Vagina (tissue), 2 donors: Measurements from ENCODE around the gene ZBTB7C. TPM values are rescaled to one million over a fixed set of nuclear protein-coding genes. Genes with fewer than 3 reads are reported as not detected.

Experiments used
- DNase-seq, 2 donors: peaks; one replicate each; pipeline ENCODE4 v3.0.0-alpha.2; 2017; ENCODE audit errors: extremely low spot score in 2 of 2
- H3K27ac ChIP-seq: fragments of 200-600 bp; sonication (generic); one replicate; pipeline ENCODE4 v1.5.1; 2019
- H3K27me3 ChIP-seq: fragments of 200-600 bp; sonication (generic); one replicate; pipeline ENCODE4 v1.5.1; 2019
- H3K36me3 ChIP-seq, 2 donors: fragments of 200-600 bp; sonication (generic); one replicate each; pipeline ENCODE4 v1.5.1; 2017 to 2019
- H3K4me1 ChIP-seq: fragments of 200-600 bp; sonication (generic); one replicate; pipeline ENCODE4 v1.5.1; 2019
- H3K4me3 ChIP-seq, 2 donors: fragments of 200-600 bp; sonication (generic); 1 replicate in 1 of 2; 2 replicates in 1 of 2; pipeline ENCODE4 v1.5.1; 2016 to 2019
- H3K9me3 ChIP-seq: fragments of 200-600 bp; sonication (generic); one replicate; pipeline ENCODE4 v1.5.1; 2019
- POLR2A ChIP-seq, 2 donors: fragments of 450-650 bp; IDR thresholded peaks; one replicate each; pipeline ENCODE4 v1.6.1; 2017; ENCODE audit warnings: antibody characterized with exemption in 2 of 2, mild to moderate bottlenecking in 2 of 2, moderate library complexity in 2 of 2
- POLR2AphosphoS5 ChIP-seq, 2 donors: sonication (generic); formaldehyde crosslinking; IDR thresholded peaks; one replicate each; pipeline ENCODE4 v1.9.0; 2017; ENCODE audit warnings: antibody characterized with exemption in 2 of 2, mild to moderate bottlenecking in 2 of 2, low read depth in 1 of 2; ENCODE audit not compliant: insufficient read depth in 1 of 2
- intact Hi-C: fragments of 100-400 bp; cut with DNase I; formaldehyde crosslinking; loops from one replicate; pipeline ENCODE4 v1.15.1; 2023
- total RNA-seq: library from RNA; depleted of rRNA; stranded (reverse); fragments of >200 nt; gene quantifications from one replicate; pipeline ENCODE4 v1.2.3, GENCODE V29; 2016
- TF ChIP-seq, protein P1 (sequence below), 3 experiments: fragments of 450-650 bp in 2 of 3; fragments of 200-600 bp in 1 of 3; sonication (generic) in 1 of 3; IDR thresholded peaks; one replicate each; pipeline ENCODE4 v1.5.1; 2017 to 2019; ENCODE audit warnings: antibody characterized with exemption in 3 of 3, mild to moderate bottlenecking in 2 of 3, moderate library complexity in 2 of 3

ZBTB7C gene
- total RNA-seq, 1 donor from 2014 or later: 40.5 TPM

DNA sequence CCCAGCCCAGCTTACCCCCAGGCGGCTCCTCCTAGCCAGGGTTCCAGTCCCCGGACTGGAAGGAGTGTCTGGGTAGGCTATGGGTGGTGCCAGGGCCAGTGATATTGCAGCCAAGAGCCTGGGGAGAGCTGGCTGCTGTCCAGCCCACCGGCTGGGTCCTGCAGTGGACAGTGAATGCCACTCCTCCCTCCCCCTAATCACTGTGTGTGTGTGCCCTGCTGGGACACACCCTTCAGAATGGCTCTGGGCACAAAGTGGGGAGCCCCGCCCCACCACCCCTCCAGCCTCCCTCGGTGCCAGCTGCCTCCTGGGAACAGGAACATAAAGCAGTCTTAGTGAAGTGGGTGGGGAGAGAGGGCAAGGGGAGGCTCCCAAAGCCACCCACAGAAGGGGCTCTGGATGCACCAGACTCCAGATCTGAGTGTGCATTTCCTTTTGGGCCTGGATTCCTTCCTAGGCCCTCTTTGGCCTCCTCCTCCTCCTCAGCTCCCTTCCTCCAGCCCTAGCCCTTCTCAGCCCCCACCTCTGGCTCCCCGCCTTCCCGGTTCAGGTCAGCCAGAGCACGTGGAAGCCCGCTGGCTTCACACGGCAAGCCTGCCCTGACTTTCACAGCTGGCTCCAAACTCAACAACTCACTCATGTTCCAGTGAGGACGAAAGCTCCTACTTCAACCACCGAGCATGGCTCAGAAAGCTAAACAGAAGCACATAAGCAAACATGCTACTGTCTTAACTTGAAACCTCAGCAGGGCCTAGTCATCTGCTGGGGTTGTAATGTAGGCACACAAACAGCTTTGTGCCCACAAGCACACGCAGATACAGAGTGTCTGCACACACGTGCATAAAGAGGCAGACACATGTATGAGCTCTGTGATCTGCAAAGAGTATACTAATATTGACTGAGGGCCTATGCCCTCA is 269.5 kb downstream of the ZBTB7C start:
- Histone ChIP-seq H3K4me1 (peaks cover 48% of the 10 kb centered on the region), H3K36me3 (no peaks in the 10 kb centered on the region), H3K9me3 (no peaks in the 10 kb centered on the region), H3K4me3 (no peak overlapping the region), H3K27ac (peak overlapping the region; percentile 28), H3K27me3 (no peaks in the 10 kb centered on the region)
- intact Hi-C loops: no loop called here
- no peak for DNase-seq
- no peak for TF ChIP-seq POLR2AphosphoS5 (IDR thresholded peaks at IDR 0.05; ENCODE audit: insufficient read depth in 1 of 2, low read depth in 1 of 2)
- TF ChIP-seq, protein P1, sequence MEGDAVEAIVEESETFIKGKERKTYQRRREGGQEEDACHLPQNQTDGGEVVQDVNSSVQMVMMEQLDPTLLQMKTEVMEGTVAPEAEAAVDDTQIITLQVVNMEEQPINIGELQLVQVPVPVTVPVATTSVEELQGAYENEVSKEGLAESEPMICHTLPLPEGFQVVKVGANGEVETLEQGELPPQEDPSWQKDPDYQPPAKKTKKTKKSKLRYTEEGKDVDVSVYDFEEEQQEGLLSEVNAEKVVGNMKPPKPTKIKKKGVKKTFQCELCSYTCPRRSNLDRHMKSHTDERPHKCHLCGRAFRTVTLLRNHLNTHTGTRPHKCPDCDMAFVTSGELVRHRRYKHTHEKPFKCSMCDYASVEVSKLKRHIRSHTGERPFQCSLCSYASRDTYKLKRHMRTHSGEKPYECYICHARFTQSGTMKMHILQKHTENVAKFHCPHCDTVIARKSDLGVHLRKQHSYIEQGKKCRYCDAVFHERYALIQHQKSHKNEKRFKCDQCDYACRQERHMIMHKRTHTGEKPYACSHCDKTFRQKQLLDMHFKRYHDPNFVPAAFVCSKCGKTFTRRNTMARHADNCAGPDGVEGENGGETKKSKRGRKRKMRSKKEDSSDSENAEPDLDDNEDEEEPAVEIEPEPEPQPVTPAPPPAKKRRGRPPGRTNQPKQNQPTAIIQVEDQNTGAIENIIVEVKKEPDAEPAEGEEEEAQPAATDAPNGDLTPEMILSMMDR (IDR thresholded peaks at IDR 0.05): no peak
- TF ChIP-seq POLR2A (IDR thresholded peaks at IDR 0.05): no peak

DNA sequence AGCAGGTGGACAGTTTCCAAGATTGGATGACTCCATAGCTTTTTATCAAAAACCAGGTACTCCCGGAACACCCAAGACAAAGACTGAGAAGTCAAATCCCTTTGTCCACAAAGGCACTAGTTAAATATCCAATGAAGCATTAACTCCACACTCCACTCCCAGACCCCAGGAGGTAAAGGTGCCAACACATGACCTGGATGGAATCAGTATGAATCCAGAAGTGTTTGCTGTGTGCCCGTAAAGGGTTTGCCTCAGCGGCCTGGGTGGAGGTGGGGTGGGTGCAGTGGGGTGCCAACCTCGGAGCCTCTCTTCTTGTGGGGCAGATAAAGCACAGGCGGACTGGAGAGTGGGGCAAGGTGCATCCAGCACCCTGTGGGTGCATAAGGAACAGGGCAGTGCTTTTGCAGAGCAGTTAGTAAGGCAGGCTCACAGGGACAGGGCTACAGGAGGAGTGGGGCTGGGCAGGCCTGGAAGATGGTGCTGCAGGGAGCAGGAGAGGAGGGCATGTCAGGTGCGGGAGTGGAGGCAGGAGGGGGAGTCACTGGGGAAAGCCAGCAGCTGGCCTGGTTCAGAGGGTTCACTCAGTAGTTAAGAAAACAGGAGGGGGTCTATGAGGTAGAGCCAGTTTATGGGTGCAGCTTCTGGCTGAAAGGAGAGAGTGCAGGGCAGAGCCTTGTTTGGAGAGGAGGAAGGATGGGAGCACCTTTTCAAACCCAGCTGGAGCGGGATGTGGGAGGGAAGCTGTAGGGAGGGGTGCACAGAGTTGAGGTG is 270.3 kb downstream of the ZBTB7C start:
- Histone ChIP-seq H3K9me3 (no peaks in the 10 kb centered on the region), H3K4me1 (peaks cover 54% of the 10 kb centered on the region), H3K27ac (no peak overlapping the region), H3K4me3 (no peak overlapping the region), H3K27me3 (no peaks in the 10 kb centered on the region), H3K36me3 (no peaks in the 10 kb centered on the region)
- intact Hi-C loops: no loop called here
- DNase-seq: no peak
- TF ChIP-seq, protein P1 (IDR thresholded peaks at IDR 0.05): no peak
- TF ChIP-seq POLR2A (IDR thresholded peaks at IDR 0.05) (no peak), POLR2AphosphoS5 (IDR thresholded peaks at IDR 0.05; ENCODE audit: insufficient read depth in 1 of 2, low read depth in 1 of 2) (no peak)

DNA sequence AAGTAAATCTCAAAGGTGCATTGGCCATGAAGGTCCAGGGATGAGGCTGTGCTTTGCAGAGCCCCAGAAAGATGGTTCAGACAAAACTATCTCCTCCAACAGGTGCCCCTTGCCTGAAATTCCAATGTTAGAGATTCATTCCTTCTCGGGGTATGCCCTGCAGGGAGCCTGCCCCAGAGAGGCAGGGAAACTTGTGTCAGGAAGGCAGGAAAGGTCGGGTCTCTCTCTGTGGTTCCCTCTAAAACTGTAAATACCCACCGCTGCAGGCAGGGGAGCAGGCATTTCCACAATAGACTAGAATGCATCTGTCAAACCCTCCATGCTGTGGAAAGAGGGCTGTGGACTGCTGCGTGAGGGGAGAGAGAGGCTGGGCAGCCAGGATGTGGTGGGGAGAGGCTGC is 271.0 kb downstream of the ZBTB7C start:
- peaks cover 57% of the 10 kb centered on the region for H3K4me1 ChIP-seq
- H3K9me3 ChIP-seq: no peaks in the 10 kb centered on the region
- no peaks in the 10 kb centered on the region for H3K27me3 ChIP-seq
- TF ChIP-seq POLR2A (IDR thresholded peaks at IDR 0.05): no peak
- no peak for TF ChIP-seq POLR2AphosphoS5 (IDR thresholded peaks at IDR 0.05; ENCODE audit: insufficient read depth in 1 of 2, low read depth in 1 of 2)
- TF ChIP-seq, protein P1 (IDR thresholded peaks at IDR 0.05): no peak
- no peaks in the 10 kb centered on the region for H3K36me3 ChIP-seq
- no peak overlapping the region for H3K27ac ChIP-seq
- H3K4me3 ChIP-seq: no peak overlapping the region
- intact Hi-C loops: no loop called here
- DNase-seq: no peak

DNA sequence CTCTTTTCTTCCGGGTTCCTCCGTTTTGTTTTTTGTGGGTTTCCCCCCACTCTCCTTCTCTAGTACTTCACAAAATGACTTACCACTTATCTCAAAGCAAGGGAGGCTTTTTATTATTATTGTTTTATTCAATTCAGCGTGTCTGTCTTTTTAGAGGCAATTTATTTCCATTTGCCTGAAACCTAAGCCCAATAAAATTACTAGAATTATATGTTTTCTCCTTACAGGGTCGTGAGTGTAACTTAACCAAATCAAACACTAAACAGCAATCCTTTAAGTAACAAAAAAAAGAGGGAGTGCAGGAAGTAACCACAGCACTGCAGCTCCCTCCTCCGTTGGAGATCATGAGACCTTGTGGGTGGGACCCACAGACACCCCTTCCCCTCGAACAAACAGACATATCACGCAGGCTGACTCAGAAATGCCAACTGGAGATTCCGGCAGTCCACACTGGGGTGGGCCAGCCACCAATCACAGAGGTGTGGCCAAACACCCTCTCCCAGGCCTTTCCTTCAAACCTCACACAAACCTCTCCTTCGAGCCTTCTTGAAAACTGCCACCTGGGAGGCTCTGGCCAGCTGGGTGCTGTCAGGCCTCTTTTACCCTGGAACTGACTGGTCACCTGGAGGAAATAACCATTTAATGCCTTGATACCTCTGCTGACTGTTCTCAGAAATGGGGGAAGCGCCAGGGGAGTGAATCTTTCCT is 271.7 kb downstream of the ZBTB7C start:
- Histone ChIP-seq H3K4me1 (peaks cover 64% of the 10 kb centered on the region), H3K27me3 (no peaks in the 10 kb centered on the region), H3K27ac (peak overlapping the region; percentile 87), H3K9me3 (no peaks in the 10 kb centered on the region), H3K4me3 (peak overlapping the region; percentile 58 to 67), H3K36me3 (no peaks in the 10 kb centered on the region)
- intact Hi-C loops: no loop called here
- TF ChIP-seq, protein P1 (IDR thresholded peaks at IDR 0.05): no peak
- TF ChIP-seq POLR2A (IDR thresholded peaks at IDR 0.05): no peak
- TF ChIP-seq POLR2AphosphoS5 (IDR thresholded peaks at IDR 0.05; ENCODE audit: insufficient read depth in 1 of 2, low read depth in 1 of 2): no peak
- no peak for DNase-seq
